ENCODE measurements around the gene SEC14L1.

The SEC14L1 gene

GRCh38 chr17:77111934-77112296 lies 28.9 kb upstream of the SEC14L1 start:
- no peak for TF ChIP-seq Cebpa-rat (IDR thresholded peaks at IDR 0.05)

GRCh38 chr17:77115510-77115909 lies 25.3 kb upstream of the SEC14L1 start:
- peak overlapping the region in 5 of 11 experiments; percentile 29 to 56 (median 47); a peak in 5 of 22 replicates for H3K27ac ChIP-seq

More at GRCh38 chr17:77111934-77112296, 28.9 kb upstream of the SEC14L1 start:
- peak overlapping the region in 4 of 11 experiments; percentile 33 to 62 (median 48); a peak in 7 of 22 replicates for H3K27ac ChIP-seq
- no peaks in the 10 kb centered on the region for H3K27me3 ChIP-seq
- peaks cover 49 to 95% (median 66%) of the 10 kb centered on the region in 10 experiments for H3K4me1 ChIP-seq
- H3K4me3 ChIP-seq = no peak overlapping the region
- H3K4me2 ChIP-seq = peak overlapping the region; percentile 67 to 90 (median 84); a peak in 20 of 22 replicates
- H3K36me3 ChIP-seq = no peaks in the 10 kb centered on the region
- peak overlapping the region in 1 of 11 experiments; percentile 27; a peak in 2 of 22 replicates for H3K9ac ChIP-seq
- H3K9me3 ChIP-seq (replicated peaks in 1 of 11) = no peaks in the 10 kb centered on the region
- no peaks in the 10 kb centered on the region for H4K20me1 ChIP-seq

GRCh38 chr17:77115947-77116346 lies 24.8 kb upstream of the SEC14L1 start:
- Histone ChIP-seq H3K4me1 (peaks cover 11 to 81% (median 27%) of the 10 kb centered on the region in 10 experiments), H3K36me3 (no peaks in the 10 kb centered on the region), H3K9me3 (replicated peaks in 1 of 11) (no peaks in the 10 kb centered on the region), H4K20me1 (no peaks in the 10 kb centered on the region), H3K4me2 (peak overlapping the region in 7 of 11 experiments; percentile 8 to 69 (median 62); a peak in 11 of 22 replicates), H3K9ac (peak overlapping the region in 3 of 11 experiments; percentile 27 to 37 (median 28); a peak in 4 of 22 replicates), H3K4me3 (no peak overlapping the region), H3K27me3 (no peaks in the 10 kb centered on the region), H3K27ac (peak overlapping the region in 4 of 11 experiments; percentile 29 to 56 (median 40); a peak in 4 of 22 replicates)
- no peak for TF ChIP-seq Cebpa-rat (IDR thresholded peaks at IDR 0.05)

More at GRCh38 chr17:77115510-77115909, 25.3 kb upstream of the SEC14L1 start:
- Histone ChIP-seq H4K20me1 (no peaks in the 10 kb centered on the region), H3K9me3 (replicated peaks in 1 of 11) (no peaks in the 10 kb centered on the region), H3K27me3 (no peaks in the 10 kb centered on the region), H3K4me1 (peaks cover 16 to 81% (median 32%) of the 10 kb centered on the region in 10 experiments), H3K4me3 (no peak overlapping the region), H3K4me2 (peak overlapping the region in 7 of 11 experiments; percentile 8 to 69 (median 62); a peak in 13 of 22 replicates), H3K9ac (peak overlapping the region in 3 of 11 experiments; percentile 27 to 37 (median 28); a peak in 4 of 22 replicates), H3K36me3 (no peaks in the 10 kb centered on the region)
- TF ChIP-seq Cebpa-rat (IDR thresholded peaks at IDR 0.05) = no peak; a peak in 1 of 22 replicates

GRCh38 chr17:77116371-77116860 lies 24.4 kb upstream of the SEC14L1 start:
- no peak overlapping the region for H3K4me3 ChIP-seq
- no peak for TF ChIP-seq Cebpa-rat (IDR thresholded peaks at IDR 0.05)
- peak overlapping the region in 2 of 11 experiments; percentile 51 to 56; a peak in 3 of 22 replicates for H3K27ac ChIP-seq
- H4K20me1 ChIP-seq = no peaks in the 10 kb centered on the region
- H3K9me3 ChIP-seq (replicated peaks in 1 of 11) = no peaks in the 10 kb centered on the region
- no peaks in the 10 kb centered on the region for H3K36me3 ChIP-seq
- no peaks in the 10 kb centered on the region for H3K27me3 ChIP-seq
- H3K4me1 ChIP-seq = peaks cover 7 to 81% (median 22%) of the 10 kb centered on the region in 10 experiments
- H3K4me2 ChIP-seq = peak overlapping the region in 5 of 11 experiments; percentile 53 to 69 (median 66); a peak in 8 of 22 replicates
- peak overlapping the region in 1 of 11 experiments; percentile 27; a peak in 1 of 22 replicates for H3K9ac ChIP-seq

- Histone ChIP-seq H3K27ac (no peak overlapping the region), H4K20me1 (no peaks in the 10 kb centered on the region), H3K4me3 (no peak overlapping the region), H3K9me3 (replicated peaks in 1 of 11) (no peaks in the 10 kb centered on the region), H3K4me1 (peaks cover 0 to 81% (median 15%) of the 10 kb centered on the region in 10 experiments; a peak in 13 of 20 replicates), H3K27me3 (no peaks in the 10 kb centered on the region), H3K4me2 (peak overlapping the region in 3 of 11 experiments; percentile 53 to 69 (median 68); a peak in 5 of 22 replicates), H3K9ac (no peak overlapping the region), H3K36me3 (no peaks in the 10 kb centered on the region)
- TF ChIP-seq Cebpa-rat (IDR thresholded peaks at IDR 0.05) = no peak
Measured at GRCh38 chr17:77117415-77117814, 23.4 kb upstream of the SEC14L1 start.

GRCh38 chr17:77118251-77118928 lies 22.4 kb upstream of the SEC14L1 start:
- no peak overlapping the region for H3K9ac ChIP-seq
- no peaks in the 10 kb centered on the region for H3K9me3 ChIP-seq (replicated peaks in 1 of 11)
- peaks cover 0 to 84% (median 15%) of the 10 kb centered on the region in 10 experiments; a peak in 13 of 20 replicates for H3K4me1 ChIP-seq
- TF ChIP-seq Cebpa-rat (IDR thresholded peaks at IDR 0.05) = no peak
- H3K4me2 ChIP-seq = 0 out of 22 replicates have a peak overlapping the region, but pooled peaks of 2 of the 11 experiments have one; percentile 53 to 69
- H3K4me3 ChIP-seq = no peak overlapping the region
- H3K27ac ChIP-seq = no peak overlapping the region
- H3K27me3 ChIP-seq = no peaks in the 10 kb centered on the region
- H4K20me1 ChIP-seq = no peaks in the 10 kb centered on the region
- no peaks in the 10 kb centered on the region for H3K36me3 ChIP-seq

GRCh38 chr17:77119668-77120301 lies 21.0 kb upstream of the SEC14L1 start:
- no peak for TF ChIP-seq Cebpa-rat (IDR thresholded peaks at IDR 0.05)
- Histone ChIP-seq H3K9ac (no peak overlapping the region), H3K27me3 (no peaks in the 10 kb centered on the region)

GRCh38 chr17:77120868-77121267 lies 19.9 kb upstream of the SEC14L1 start:
- Histone ChIP-seq H3K9me3 (replicated peaks in 1 of 11) (no peaks in the 10 kb centered on the region), H3K4me1 (peaks cover 13 to 85% (median 26%) of the 10 kb centered on the region in 10 experiments), H3K9ac (no peak overlapping the region; a peak in 1 of 22 replicates), H3K27me3 (no peaks in the 10 kb centered on the region), H3K36me3 (no peaks in the 10 kb centered on the region), H3K4me3 (no peak overlapping the region), H3K4me2 (peak overlapping the region in 3 of 11 experiments; percentile 49 to 82 (median 77); a peak in 5 of 22 replicates), H3K27ac (peak overlapping the region in 2 of 11 experiments; percentile 14 to 26; a peak in 3 of 22 replicates), H4K20me1 (no peaks in the 10 kb centered on the region)
- TF ChIP-seq Cebpa-rat (IDR thresholded peaks at IDR 0.05) = no peak

More at GRCh38 chr17:77119668-77120301, 21.0 kb upstream of the SEC14L1 start:
- Histone ChIP-seq H3K4me1 (peaks cover 9 to 85% (median 26%) of the 10 kb centered on the region in 10 experiments), H3K4me3 (no peak overlapping the region), H4K20me1 (no peaks in the 10 kb centered on the region), H3K27ac (no peak overlapping the region), H3K4me2 (no peak overlapping the region), H3K9me3 (replicated peaks in 1 of 11) (no peaks in the 10 kb centered on the region), H3K36me3 (no peaks in the 10 kb centered on the region)

Data from BLaER1 treated with 17β-estradiol and CSF1 and Interleukin-3, amounts not matched to agents 10 nM and 100 nM (cell line).